WTC11 (cell line): ENCODE measurements around the gene LYZL4.

Experiments
- AFF4 ChIP-seq: sonication (generic); formaldehyde crosslinking; IDR thresholded peaks from 2 replicates; pipeline ENCODE4 v1.8.1; 2023; ENCODE audit warnings: mild to moderate bottlenecking, missing genetic modification reagents, borderline replicate concordance
- ATF3 ChIP-seq: sonication (generic); formaldehyde crosslinking; conservative IDR thresholded peaks from 2 replicates; pipeline ENCODE4 v1.8.1; 2022; ENCODE audit warnings: mild to moderate bottlenecking, missing genetic modification reagents
- CREM ChIP-seq: sonication (generic); formaldehyde crosslinking; IDR thresholded peaks from 2 replicates; pipeline ENCODE4 v1.8.1; 2022; ENCODE audit warnings: mild to moderate bottlenecking, missing genetic modification reagents, moderate library complexity
- CTCF ChIP-seq: fragments of 200-600 bp; IDR thresholded peaks from 2 replicates; pipeline ENCODE4 v1.8.0; 2022; ENCODE audit warnings: antibody characterized with exemption
- ELF4 ChIP-seq: sonication (generic); formaldehyde crosslinking; IDR thresholded peaks from 2 replicates; pipeline ENCODE4 v1.8.1; 2022; ENCODE audit warnings: low read depth, mild to moderate bottlenecking, moderate library complexity, missing genetic modification reagents
- ESRRA ChIP-seq: sonication (generic); formaldehyde crosslinking; IDR thresholded peaks from 2 replicates; pipeline ENCODE4 v1.8.1; 2022; ENCODE audit warnings: mild to moderate bottlenecking, missing genetic modification reagents, borderline replicate concordance
- FOXP1 ChIP-seq: sonication (generic); formaldehyde crosslinking; IDR thresholded peaks from 2 replicates; pipeline ENCODE4 v1.8.0; 2022; ENCODE audit warnings: missing genetic modification reagents, mild to moderate bottlenecking, moderate library complexity, borderline replicate concordance
- HMGXB4 ChIP-seq: sonication (generic); formaldehyde crosslinking; IDR thresholded peaks from 2 replicates; pipeline ENCODE4 v1.8.1; 2023; ENCODE audit warnings: mild to moderate bottlenecking, moderate library complexity, missing genetic modification reagents
- MAX ChIP-seq: sonication (generic); formaldehyde crosslinking; IDR thresholded peaks from 2 replicates; pipeline ENCODE4 v1.8.0; 2022; ENCODE audit warnings: mild to moderate bottlenecking, missing genetic modification reagents
- ZSCAN18 ChIP-seq: fragments of 250-450 bp; sonication (Bioruptor Pico); IDR thresholded peaks from 2 replicates; pipeline ENCODE4 v2.1.2; 2022; ENCODE audit warnings: mild to moderate bottlenecking, moderate library complexity

GRCh38 chr3:42438193-42438592 is 27.8 kb upstream of the LYZL4 start:
- TF ChIP-seq CREM (no peak), FOXP1 (CRISPR knock-in tag) (no peak), CTCF (no peak), AFF4 (CRISPR knock-in tag) (no peak), ZSCAN18 (CRISPR knock-in tag) (no peak), ESRRA (CRISPR knock-in tag) (no peak), MAX (no peak), ATF3 (CRISPR knock-in tag) (no peak), ELF4 (CRISPR knock-in tag) (no peak), HMGXB4 (no peak)
